ENCODE data around the gene ALPG. TPM values are rescaled to one million over a fixed set of nuclear protein-coding genes. Genes with fewer than 3 reads are reported as not detected.
"Not testable (repeated sequence)": the region's sequence is repeated elsewhere in the genome, so short reads cannot be mapped to it uniquely, and the experiment has no call there.

ALPG gene
- not detected for total RNA-seq
- total RNA-seq (2013) = not detected

- Mint-ChIP-seq H3K27ac (no peak within 1 kb of the TSS), H3K27me3 (ENCODE audit: low read depth in 2 of 2) (peaks cover 0 to 7% of the 10 kb centered on the region in 2 donors), H3K36me3 (no peaks in the 10 kb centered on the region), H3K4me1 (no peaks in the 10 kb centered on the region), H3K4me3 (no peak within 1 kb of the TSS), H3K9me3 (no peaks in the 10 kb centered on the region)
- TF ChIP-seq CTCF (IDR thresholded peaks at IDR 0.05) = no peak
- no peak for DNase-seq
- no peaks in the 10 kb centered on the region for H3K4me1 ChIP-seq (ENCODE audit: control insufficient read depth, insufficient read depth, low read length)
- intact Hi-C loops (cut with micrococcal nuclease) = no loop called here
- no peaks in the 10 kb centered on the region for H3K36me3 ChIP-seq (ENCODE audit: control insufficient read depth, insufficient read depth, low read length)
- no peak for ATAC-seq
- no peak within 1 kb of the TSS for H3K27ac ChIP-seq (ENCODE audit: low read length)
- H3K27me3 ChIP-seq (ENCODE audit: control insufficient read depth, insufficient read depth, low read length) = no peaks in the 10 kb centered on the region
- H3K4me3 ChIP-seq (ENCODE audit: low read length) = no peak within 1 kb of the TSS
- WGBS (ENCODE audit: insufficient coverage) = 91% methylated on average over 17 of the region's 17 CpGs
- H3K9me3 ChIP-seq (ENCODE audit: control insufficient read depth, insufficient read depth, low read length) = no peaks in the 10 kb centered on the region
Measured at GRCh38 chr2:232406556-232407310, at the start of gene ALPG. Gene ALPG, plus strand, starts transcription at chr2:232406844. Its CDS starts 51 bp downstream, at chr2:232406895.

- Histone ChIP-seq H3K27ac (ENCODE audit: low read length) (no peak overlapping the region), H3K27me3 (ENCODE audit: control insufficient read depth, insufficient read depth, low read length) (no peaks in the 10 kb centered on the region), H3K4me3 (ENCODE audit: low read length) (no peak overlapping the region), H3K36me3 (ENCODE audit: control insufficient read depth, insufficient read depth, low read length) (no peaks in the 10 kb centered on the region), H3K9me3 (ENCODE audit: control insufficient read depth, insufficient read depth, low read length) (no peaks in the 10 kb centered on the region), H3K4me1 (ENCODE audit: control insufficient read depth, insufficient read depth, low read length) (peaks cover 20% of the 10 kb centered on the region)
- Mint-ChIP-seq H3K4me3 (no peak overlapping the region), H3K27ac (no peak overlapping the region), H3K9me3 (no peaks in the 10 kb centered on the region), H3K27me3 (ENCODE audit: low read depth in 2 of 2) (peaks cover 0 to 4% of the 10 kb centered on the region in 2 donors), H3K36me3 (no peaks in the 10 kb centered on the region), H3K4me1 (peaks cover 5 to 21% of the 10 kb centered on the region in 2 donors)
- WGBS (ENCODE audit: insufficient coverage) = 96% methylated on average over 5 of the region's 5 CpGs
- DNase-seq (no peak), ATAC-seq (no peak)
- no peak for TF ChIP-seq CTCF (IDR thresholded peaks at IDR 0.05)
- intact Hi-C loops (cut with micrococcal nuclease) = no loop called here
Measured at GRCh38 chr2:232361646-232362045, 45.0 kb upstream of the ALPG start.

- no peaks in the 10 kb centered on the region for H3K27me3 ChIP-seq (ENCODE audit: control insufficient read depth, insufficient read depth, low read length)
- Mint-ChIP-seq H3K27ac (no peak overlapping the region), H3K4me1 (peaks cover 5 to 21% of the 10 kb centered on the region in 2 donors), H3K4me3 (no peak overlapping the region), H3K27me3 (ENCODE audit: low read depth in 2 of 2) (no peaks in the 10 kb centered on the region), H3K9me3 (no peaks in the 10 kb centered on the region), H3K36me3 (no peaks in the 10 kb centered on the region)
- no peak overlapping the region for H3K27ac ChIP-seq (ENCODE audit: low read length)
- no peak overlapping the region for H3K4me3 ChIP-seq (ENCODE audit: low read length)
- ATAC-seq = no peak
- no peaks in the 10 kb centered on the region for H3K36me3 ChIP-seq (ENCODE audit: control insufficient read depth, insufficient read depth, low read length)
- no peak for TF ChIP-seq CTCF (IDR thresholded peaks at IDR 0.05)
- intact Hi-C loops (cut with micrococcal nuclease) = no loop called here
- no peaks in the 10 kb centered on the region for H3K9me3 ChIP-seq (ENCODE audit: control insufficient read depth, insufficient read depth, low read length)
- peaks cover 20% of the 10 kb centered on the region for H3K4me1 ChIP-seq (ENCODE audit: control insufficient read depth, insufficient read depth, low read length)
- DNase-seq = no peak
- 70% methylated on average over 8 of the region's 8 CpGs for WGBS (ENCODE audit: insufficient coverage)
Measured at GRCh38 chr2:232362174-232362900, 44.3 kb upstream of the ALPG start.

- H3K36me3 Mint-ChIP-seq; intact Hi-C loops (cut with micrococcal nuclease); H3K27me3 Mint-ChIP-seq (ENCODE audit: low read depth in 2 of 2); H3K36me3 ChIP-seq (ENCODE audit: control insufficient read depth, insufficient read depth, low read length); H3K9me3 ChIP-seq (ENCODE audit: control insufficient read depth, insufficient read depth, low read length); H3K27ac ChIP-seq (ENCODE audit: low read length); DNase-seq; H3K27me3 ChIP-seq (ENCODE audit: control insufficient read depth, insufficient read depth, low read length); ATAC-seq; H3K4me3 ChIP-seq (ENCODE audit: low read length); H3K9me3 Mint-ChIP-seq: not testable (repeated sequence)
- 64% methylated on average over 12 of the region's 12 CpGs for WGBS (ENCODE audit: insufficient coverage)
- H3K4me1 ChIP-seq (ENCODE audit: control insufficient read depth, insufficient read depth, low read length) = peaks cover 20% of the 10 kb centered on the region
- H3K4me1 Mint-ChIP-seq = peaks cover 5 to 21% of the 10 kb centered on the region in 2 donors
- peak overlapping the region in 1 of 2 donors; percentile 74 for H3K27ac Mint-ChIP-seq
- peak overlapping the region; percentile 87 for H3K4me3 Mint-ChIP-seq
Measured at GRCh38 chr2:232363064-232363783, 43.4 kb upstream of the ALPG start.
